K562 treated with DMSO at 1 percent for 24 hours (cell line): ENCODE data around the gene FADS1. TPM values are rescaled to one million over a fixed set of nuclear protein-coding genes. Genes with fewer than 3 reads are reported as not detected.

Experiments used
- total RNA-seq: library from RNA; unstranded; fragments of 300-600 nt; gene quantifications from 2 replicates; pipeline ENCODE4 v1.2.3, GENCODE V29; 2022; ENCODE audit warnings: low read depth; ENCODE audit not compliant: insufficient read depth

The FADS1 gene
- total RNA-seq: 68.2 and 69.1 TPM in 2 replicates

GRCh38 chr11:61816736-61817455, at the start of gene FADS1:
Gene FADS1, minus strand, starts transcription at chr11:61817003. Its CDS starts 74 bp downstream, at chr11:61816929.

GRCh38 chr11:61827571-61828378, 11.0 kb upstream of the FADS1 start, which contains the start of gene FADS2:
Gene FADS2, plus strand, starts transcription at chr11:61828300. Its CDS starts 91 bp downstream, at chr11:61828391.

GRCh38 chr11:61792310-61793082, 24.3 kb downstream of the FADS1 start, which contains the start of the genes FEN1 and TMEM258:
Gene FEN1, plus strand, starts transcription at chr11:61792911. Its CDS starts 2,451 bp downstream, at chr11:61795362.
Gene TMEM258, minus strand, starts transcription at chr11:61792599. Its CDS starts 41 bp downstream, at chr11:61792558.

GRCh38 chr11:61752117-61752924, 64.5 kb downstream of the FADS1 start, which contains the start of gene MYRF:
Gene MYRF, plus strand, starts transcription at chr11:61752636. Its CDS starts 109 bp downstream, at chr11:61752745.

Other genes starting within 250 kb of the FADS1 start
- 0.09 and 0.43 TPM in 2 replicates for gene SYT7, start 235.9 kb downstream of the FADS1 start, total RNA-seq
- 0.13 and 0.34 TPM in 2 replicates for gene DAGLA, start 136.6 kb downstream of the FADS1 start, total RNA-seq
- 20.6 and 24.5 TPM in 2 replicates for gene MYRF, start 64.4 kb downstream of the FADS1 start, total RNA-seq
- 336 and 371 TPM in 2 replicates for gene TMEM258, start 24.4 kb downstream of the FADS1 start, total RNA-seq
- 144 and 156 TPM in 2 replicates for gene FEN1, start 24.1 kb downstream of the FADS1 start, total RNA-seq
- 9.0 and 10.4 TPM in 2 replicates for gene FADS2, start 11.3 kb upstream of the FADS1 start, total RNA-seq
- 46.9 and 59.5 TPM in 2 replicates for gene FADS3, start 74.5 kb upstream of the FADS1 start, total RNA-seq
- gene RAB3IL1, start 100.6 kb upstream of the FADS1 start, total RNA-seq: 10.2 and 11.5 TPM in 2 replicates
- 10.5 and 16.4 TPM in 2 replicates for gene BEST1, start 133.3 kb upstream of the FADS1 start, total RNA-seq
- gene FTH1, start 150.6 kb upstream of the FADS1 start, total RNA-seq: 6,226 and 6,816 TPM in 2 replicates